NCI-H1694 (cell line): Measurements from ENCODE around the gene ATG4D.

ENCODE experiments used
- DNase-seq: peaks from one replicate; lab custom pipeline; 2025; lab: John Stamatoyannopoulos, UW

ATG4D gene

DNA sequence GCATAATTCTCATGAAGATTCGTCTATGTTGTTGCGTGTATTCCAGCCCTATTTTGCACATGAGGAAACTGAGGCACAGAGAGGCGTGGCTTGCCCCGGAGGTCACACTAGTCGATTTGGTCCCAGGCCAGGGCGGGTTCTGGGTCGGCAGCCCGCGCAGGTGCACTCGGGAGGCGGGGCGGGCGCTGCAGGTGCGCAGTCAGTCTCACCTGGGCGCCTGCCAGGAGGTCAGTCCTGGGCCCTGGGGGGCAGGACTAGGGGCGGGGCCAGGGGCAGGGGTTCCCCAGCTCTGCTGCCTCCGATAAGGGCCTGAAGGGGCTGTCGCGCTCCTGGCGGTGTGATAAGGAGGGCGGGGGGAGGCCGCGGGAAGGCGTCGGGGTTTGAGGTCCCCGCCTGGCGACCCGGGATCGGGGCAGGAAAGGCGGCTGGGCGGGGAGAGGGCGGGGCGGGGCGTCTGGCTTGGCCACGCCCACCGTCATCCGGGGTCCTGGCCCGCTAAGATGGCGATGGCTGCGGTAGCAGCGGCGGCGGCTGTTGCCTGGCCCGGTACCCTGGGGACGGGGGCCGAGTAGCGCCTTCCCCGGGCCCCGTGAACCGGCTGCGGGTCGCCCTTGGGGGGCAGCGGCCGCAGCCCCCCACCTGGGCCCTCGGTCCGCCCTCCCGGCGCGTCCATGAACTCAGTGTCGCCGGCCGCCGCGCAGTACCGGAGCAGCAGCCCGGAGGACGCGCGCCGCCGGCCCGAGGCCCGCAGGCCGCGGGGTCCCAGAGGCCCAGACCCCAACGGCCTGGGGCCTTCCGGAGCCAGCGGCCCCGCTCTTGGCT is at the start of gene ATG4D:
Gene ATG4D (plus strand): TSS at position 485 of the 822 bp plus-strand sequence. CDS start 187 bp downstream, at position 672.
- peak; percentile 44 for DNase-seq

GRCh38 chr19:10497371-10497770 is 46.3 kb upstream of the ATG4D start:
- no peak for DNase-seq

- DNase-seq = no peak
These were observed 44.0 kb upstream of the ATG4D start for GRCh38 chr19:10499550-10500246.

DNA sequence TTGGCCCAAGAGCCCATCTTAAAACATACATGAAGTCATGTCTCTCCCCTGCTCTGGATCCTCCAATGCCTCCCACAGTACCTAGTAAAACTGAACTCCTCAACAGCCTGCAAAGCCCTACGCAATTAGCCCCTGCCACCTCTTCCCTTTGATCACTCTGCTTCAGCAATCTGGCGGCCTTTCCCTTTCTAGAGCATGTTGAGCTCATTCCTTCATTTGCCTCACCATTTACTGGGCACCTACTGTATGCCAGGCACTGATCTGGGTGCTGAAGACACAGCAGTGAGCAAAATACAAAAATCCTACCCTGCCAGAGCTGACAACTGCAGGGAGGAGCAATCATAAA is 43.5 kb upstream of the ATG4D start:
- DNase-seq = no peak

GRCh38 chr19:10501971-10502523 is 41.7 kb upstream of the ATG4D start:
- no peak for DNase-seq

DNA sequence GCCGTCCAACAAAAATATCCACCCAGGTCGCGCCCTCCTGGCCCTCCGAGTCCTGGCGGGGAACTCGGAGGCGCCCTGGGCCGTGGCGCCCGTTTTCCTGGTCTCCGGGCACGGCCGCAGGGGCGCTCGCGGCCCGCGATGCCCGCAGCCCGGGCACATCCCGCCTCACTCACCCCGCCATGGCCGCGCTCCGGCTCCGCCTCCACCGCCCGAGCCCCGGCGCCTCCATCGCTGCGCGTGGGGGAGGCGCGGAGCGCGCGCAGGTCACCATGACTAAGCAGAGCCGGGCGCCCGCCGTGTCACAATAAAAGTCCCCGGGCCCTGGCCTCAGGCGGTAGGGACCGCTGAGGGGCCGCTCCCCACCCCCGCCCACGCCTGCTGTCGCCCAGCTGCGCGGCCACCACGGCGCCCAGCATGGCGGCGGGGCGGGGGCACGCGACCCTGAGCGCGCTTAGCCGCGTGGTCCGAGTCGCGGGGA is 41.1 kb upstream of the ATG4D start:
- DNase-seq = peak; percentile 72

DNA sequence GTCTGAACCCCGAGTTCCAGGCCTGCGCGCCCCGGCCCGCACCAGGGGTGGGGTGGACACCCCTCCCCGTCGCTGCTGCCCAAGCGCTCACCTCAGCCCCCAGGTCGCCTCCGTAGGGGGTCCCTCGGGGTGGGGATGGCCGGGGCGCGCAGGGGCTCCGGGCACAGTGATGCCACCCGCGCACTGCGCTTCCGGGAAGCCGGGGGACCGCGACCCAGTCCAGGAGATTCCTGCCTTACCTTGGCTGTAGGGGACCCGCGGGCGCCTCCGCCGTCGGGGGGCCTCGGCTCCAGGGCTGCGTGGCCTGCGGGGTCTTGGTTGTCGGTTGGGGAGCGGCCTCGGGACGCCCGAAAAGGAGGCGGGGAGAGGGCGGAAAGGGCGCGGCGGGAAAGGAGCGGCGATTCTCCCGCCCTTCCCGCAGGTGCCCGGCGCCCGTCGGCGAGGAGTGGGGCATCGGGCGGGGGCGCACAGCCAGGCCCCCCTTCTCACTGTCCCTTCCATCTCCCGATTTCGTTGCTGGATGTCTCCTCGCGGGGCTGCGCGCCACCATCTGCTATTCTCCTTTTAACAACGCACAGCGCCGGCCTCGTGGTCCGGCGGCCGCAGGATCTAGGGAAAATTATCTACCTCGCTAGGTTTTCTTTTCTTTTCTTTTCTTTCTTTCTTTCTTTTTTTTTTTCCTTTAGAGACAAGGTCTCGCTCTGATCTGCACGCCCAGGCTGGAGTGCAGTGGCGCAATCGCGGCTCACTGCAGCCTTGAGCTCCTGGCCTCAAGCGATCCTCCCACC is 40.5 kb upstream of the ATG4D start, which contains the start of gene KEAP1:
Gene KEAP1 (minus strand): TSS at position 355 of the 788 bp plus-strand sequence. CDS start 3,323 bp downstream, outside the sequence.
- DNase-seq = no peak

DNA sequence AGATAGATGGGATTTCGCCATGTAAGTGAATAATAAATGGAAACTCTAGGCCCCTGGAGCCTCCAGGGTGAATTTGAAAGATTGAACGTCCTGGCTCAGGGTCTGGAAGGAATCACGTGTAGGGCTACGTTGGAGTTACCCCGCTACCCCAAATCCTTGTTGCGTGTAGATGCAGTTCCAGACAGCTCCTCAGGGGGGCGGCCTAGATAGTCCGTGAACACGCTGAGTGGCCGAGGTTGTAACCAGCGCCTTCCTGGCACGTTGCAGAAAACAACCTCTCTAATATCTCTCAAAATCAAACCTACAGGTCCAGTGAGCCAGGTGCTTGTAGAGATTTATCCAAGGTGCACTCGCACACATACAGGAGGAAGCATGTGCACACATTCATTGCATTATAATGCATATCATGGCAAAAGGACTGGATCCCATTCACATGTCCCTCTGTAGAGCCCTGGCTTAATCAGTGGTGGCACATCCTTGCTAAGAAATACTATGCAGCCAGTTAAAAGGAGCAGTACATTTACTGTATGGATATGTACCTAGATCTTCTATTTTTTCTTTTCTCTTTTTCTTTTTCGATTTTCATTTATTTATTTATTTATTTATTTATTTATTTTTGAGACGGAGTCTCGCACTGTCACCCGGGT is 38.0 kb upstream of the ATG4D start:
- DNase-seq = peak; percentile 38

- DNase-seq = no peak
These were observed 35.7 kb upstream of the ATG4D start for GRCh38 chr19:10508036-10508435.

DNA sequence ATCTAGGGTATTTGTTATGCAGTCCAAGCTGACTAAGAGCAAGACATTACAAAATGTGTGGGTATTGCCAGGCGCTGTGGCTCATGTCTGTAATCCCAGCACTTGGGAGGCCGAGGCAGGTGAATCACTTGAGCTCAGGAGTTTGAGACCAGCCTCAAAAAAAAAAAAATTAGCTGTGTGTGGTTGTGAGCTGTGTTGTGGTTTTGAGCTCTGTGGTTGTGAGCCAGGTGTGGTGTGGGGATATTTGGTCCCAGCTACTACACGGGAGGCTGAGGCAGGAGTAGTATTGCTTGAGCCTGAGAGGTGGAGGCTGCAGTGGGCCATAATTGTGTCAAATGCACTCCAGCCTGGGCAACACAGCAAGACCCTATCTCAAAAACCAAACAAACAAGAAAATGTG is 35.0 kb upstream of the ATG4D start:
- DNase-seq = no peak

DNA sequence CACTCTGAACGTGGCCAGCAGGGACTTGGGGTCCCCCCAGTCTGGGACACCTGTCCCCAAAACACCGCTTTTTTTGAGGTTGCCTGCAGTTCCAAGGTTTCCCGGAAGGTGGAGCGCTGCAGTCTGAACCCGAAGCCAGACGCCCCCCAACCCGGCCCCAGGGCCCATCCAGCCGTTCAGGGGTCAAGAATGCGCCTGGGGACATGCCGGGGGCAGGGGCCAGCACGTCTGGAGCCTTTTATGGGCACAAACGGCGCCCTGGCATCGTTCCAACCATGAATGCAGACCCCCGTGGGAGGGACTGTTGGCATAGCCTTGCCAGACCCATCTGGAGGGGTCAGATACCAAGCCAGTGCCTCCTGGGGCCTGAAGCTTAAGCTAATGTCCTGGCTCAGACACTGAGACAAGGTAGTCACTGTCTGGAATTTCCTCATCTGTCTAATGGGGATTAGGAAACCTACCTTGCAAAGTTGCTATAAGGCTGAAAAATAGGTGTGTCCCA is 33.4 kb upstream of the ATG4D start:
- no peak for DNase-seq

DNA sequence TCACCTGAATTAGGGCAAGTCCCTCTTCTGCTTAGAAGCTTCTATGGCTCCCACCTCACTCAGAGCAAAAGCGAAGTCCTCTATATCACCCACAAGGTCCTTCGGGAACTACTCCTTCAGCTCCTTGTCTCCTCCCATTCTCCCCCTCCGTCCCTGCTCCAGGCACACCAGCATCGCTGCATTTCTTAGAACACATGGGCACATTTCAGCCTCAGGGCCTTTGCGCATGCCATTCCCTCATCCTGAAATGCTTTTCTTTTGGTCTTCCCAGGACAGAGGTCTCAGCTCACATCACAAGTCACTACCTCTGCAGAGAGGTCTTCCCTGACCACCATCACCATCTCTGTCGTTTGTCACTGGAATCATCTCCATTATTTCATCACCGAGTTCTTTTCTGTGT is 30.5 kb upstream of the ATG4D start:
- DNase-seq = no peak

GRCh38 chr19:10514211-10515145 is 29.2 kb upstream of the ATG4D start:
- no peak for DNase-seq

DNA sequence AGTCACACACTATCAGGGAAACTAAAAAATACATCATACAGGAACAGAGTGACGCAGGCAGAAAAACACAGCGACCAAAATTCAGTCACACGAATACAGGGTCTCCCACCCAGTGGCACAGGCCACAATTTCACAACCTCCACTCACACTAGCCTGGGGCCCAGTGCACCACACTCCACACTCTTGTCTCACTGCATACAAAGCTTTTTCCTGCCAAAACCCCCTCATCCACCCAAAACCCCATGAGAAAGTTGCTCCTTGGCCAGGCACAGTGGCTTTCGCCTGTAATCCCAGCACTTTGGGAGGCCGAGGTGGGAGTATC is 27.7 kb upstream of the ATG4D start:
- DNase-seq = no peak

DNA sequence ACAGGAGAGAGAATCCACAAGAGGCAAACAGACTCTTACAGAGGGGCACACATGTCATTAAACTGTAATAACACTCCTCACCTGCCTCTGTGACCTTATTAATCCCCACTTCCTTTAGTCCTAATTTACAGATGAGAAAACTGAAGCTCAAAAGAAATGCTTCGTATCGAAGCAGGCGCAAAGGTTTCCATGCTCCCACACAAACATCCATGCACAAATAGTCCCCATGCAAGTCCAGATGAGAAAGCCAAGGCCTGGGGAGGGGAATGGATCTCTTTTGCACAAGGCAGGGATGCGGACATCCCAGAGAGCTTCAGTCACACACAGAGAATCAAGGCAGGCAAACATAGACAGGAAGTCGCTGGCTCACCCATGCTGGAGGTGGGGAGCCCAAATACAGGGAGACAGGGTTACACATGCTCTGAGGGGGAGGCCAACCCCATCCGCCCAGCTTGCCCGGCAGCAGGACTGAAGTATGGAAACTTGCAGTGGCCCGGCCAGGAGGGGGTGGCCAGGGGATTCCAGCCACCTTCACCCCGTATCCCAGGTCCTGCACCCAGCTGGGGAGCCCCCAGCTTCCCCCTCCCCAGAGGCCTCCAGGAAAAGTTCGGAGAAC is 26.9 kb upstream of the ATG4D start:
- DNase-seq = no peak

DNA sequence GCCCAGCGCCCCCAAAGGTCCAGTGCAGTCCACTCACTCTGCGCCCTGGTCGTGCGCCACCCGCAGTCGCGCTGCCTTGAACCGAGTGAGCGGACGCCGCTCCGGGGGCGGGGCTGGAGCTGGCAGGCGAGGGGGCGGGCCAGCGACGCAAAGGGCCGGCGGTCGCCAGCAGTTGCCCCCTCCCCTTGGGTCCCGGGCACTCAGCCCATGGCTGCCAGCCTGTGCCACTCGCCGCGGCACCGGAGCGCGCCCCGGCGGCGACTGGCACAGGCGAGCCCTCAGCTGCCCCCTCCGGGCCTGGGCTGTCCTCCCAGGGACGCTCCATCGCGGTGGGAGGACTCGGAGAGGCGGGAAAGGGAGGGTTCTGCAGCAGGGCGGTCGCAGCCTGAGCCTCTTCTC is 26.3 kb upstream of the ATG4D start, which contains the start of gene S1PR5:
Gene S1PR5 (minus strand): TSS at position 87 of the 399 bp plus-strand sequence. CDS start 2,436 bp downstream, outside the sequence.
- no peak for DNase-seq

- DNase-seq = peak; percentile 29
These were observed 25.8 kb upstream of the ATG4D start for GRCh38 chr19:10517760-10518443.

- DNase-seq = no peak
These were observed 25.0 kb upstream of the ATG4D start for GRCh38 chr19:10518444-10519361.
